Measurements from ENCODE around the gene KEAP1.

Gene KEAP1

DNA sequence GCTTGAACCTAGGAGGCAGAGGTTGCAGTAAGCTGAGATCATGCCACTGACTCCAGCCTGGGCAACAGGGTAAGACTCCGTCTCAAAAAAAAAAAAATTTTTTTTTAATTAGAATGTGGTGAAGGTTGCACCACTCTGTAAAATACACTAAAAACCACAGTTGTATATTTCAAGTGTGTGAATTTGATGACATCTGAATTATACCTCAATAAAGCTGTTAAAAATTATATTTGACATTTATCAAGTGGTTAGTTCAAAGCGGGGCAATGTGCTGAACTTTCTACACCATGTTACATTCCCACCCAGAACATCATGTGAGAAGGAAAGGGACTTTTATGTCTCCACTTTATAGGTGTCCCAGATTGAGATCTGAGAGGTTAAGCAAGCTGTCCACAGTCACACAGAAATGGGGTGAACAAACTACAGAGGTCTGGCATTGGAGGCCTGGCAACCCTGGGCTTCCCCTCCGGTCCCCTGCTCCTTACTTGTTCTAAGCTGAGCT lies 20.0 kb upstream of the KEAP1 start:
- DNase-seq (ENCODE audit: low spot score): no peak

GRCh38 chr19:10521461-10522171 lies 18.5 kb upstream of the KEAP1 start:
- DNase-seq (ENCODE audit: low spot score): no peak

DNA sequence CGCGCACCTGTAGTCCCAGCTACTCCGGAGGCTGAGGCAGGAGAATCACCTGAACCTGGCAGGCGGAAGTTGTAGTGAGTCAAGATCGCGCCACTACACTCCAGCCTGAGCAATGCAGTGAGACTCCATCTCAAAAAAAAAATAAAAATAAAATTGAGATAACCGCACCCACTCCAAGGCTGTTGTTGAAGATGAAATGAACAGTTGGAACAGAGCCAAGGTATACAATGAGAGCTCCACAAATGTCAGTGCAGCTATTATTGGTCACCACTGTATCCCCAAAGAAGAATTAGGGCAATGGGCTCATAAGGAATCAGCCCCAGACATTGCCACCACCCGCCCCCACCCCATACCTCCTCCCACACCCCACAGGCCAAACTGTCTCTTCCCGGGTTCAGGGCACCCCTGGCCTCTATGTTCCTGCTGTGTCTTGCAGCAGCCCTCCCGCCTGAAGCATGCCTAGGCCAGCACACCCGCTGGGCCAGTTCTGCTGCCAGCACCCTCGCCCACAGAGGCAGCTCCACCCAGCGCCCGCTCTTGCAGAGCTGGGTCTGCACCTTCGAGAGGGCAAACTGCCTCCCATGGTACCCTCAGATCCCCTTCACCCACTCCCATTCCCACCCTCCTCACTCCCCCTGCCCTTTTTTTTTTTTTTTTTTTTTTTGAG lies 17.6 kb upstream of the KEAP1 start:
- DNase-seq (ENCODE audit: low spot score): no peak

DNA sequence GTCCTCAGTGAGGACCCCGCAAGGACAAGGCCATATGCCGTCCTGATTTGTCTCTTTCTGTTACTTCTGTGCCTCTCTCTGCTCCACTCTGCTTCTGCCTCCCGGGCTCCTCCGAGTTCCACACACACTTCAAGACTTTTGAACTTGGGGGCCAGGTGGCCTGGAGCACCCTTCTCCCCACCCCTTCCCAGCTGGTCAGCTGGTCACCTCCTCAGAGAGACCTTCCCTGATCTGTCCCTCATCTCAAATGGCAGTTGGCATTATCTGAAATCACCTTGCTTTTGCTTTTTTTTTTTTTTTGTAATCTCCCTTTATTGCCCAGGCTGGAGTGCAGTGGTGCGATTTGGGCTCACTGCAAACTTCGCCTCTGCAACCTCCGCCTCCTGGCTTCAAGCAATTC lies 16.3 kb upstream of the KEAP1 start:
- no peak for DNase-seq (ENCODE audit: low spot score)

DNA sequence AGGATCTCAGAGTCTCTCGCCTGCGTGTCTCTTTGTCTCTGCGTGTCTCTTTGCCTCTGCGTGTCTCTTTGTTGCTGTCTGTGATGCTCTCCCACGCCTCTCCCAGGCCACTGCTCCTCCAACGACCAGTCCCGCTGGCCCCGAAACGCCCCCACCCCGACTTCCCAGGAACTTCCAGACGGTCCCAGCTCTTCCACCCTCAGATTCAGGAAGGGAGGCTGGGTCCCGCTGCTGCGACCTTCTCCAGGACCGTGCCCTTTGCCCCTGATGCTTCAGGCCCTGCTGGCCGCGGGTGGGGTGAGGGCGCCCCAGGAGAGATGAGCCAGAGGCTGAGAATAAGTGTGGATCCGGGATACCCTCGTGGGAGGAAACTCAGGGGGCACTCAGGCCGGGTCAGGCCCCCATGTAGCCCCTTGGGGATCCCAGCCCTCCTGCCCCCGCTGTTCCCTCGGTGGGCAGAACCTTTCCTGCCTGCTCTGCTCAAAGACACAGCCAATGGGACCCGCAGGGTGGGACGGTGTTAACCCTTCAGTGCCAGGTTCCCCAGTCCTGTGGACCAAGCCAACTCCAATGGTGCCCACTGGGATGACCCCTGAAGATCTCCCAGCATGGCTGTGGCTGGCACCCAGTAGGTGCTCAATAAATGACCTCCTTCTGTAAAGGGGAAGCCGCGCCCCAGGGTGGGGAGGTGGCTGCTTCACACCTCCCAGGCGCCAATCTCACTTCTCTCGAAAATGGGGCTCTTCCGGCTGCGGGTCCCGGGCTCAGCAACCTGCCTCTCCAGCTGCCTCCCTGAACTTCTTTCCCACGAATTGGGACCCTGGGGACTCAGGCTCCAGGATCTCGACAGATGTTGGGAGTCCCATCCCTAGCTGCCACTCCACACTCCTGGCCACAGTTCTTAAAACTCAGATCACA lies 15.5 kb upstream of the KEAP1 start:
- no peak for DNase-seq (ENCODE audit: low spot score)

DNA sequence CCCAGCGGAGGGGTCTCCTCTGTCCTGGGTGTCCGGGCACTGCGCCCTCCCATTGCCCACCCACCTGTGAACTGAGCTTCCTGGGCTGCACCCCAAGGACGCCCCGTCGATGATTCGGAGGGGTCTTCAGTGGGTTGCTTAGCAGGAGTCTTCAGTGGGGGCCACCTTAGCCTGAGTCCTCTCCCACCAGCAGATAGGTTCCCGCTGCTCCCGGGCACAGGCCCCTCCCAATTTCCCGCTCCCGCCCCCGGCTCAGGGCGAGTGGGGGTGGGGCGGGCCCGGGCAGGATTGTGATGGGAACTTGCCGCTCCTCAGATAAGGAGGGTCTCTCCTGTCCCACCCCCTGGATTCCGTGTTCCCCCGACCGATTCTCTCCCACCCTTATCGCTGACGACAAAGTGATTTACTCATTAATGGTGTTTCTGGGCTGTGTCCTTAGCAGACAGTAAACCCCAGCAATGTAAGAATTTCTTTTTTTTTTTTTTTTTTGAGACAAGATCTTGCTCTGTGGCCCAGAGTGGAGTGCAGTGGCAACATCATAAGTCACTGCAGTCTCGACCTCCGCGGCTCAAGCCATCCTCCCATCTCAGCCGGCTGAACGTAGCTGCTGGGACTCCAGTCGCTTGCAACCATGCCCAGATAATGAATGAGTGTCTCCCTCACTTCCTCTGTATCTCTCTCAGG lies 14.7 kb upstream of the KEAP1 start:
- peak; percentile 13 for DNase-seq (ENCODE audit: low spot score)

- DNase-seq (ENCODE audit: low spot score): no peak
Observed at GRCh38 chr19:10517361-10517759, 14.2 kb upstream of the KEAP1 start, which contains the start of gene S1PR5. Gene S1PR5, minus strand, starts transcription at chr19:10517447. Its CDS starts 2,436 bp downstream, at chr19:10515011.

- DNase-seq (ENCODE audit: low spot score): no peak
Observed at GRCh38 chr19:10516671-10517286, 13.6 kb upstream of the KEAP1 start.

DNA sequence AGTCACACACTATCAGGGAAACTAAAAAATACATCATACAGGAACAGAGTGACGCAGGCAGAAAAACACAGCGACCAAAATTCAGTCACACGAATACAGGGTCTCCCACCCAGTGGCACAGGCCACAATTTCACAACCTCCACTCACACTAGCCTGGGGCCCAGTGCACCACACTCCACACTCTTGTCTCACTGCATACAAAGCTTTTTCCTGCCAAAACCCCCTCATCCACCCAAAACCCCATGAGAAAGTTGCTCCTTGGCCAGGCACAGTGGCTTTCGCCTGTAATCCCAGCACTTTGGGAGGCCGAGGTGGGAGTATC lies 12.9 kb upstream of the KEAP1 start:
- no peak for DNase-seq (ENCODE audit: low spot score)

- no peak for DNase-seq (ENCODE audit: low spot score)
Observed at GRCh38 chr19:10514211-10515145, 11.3 kb upstream of the KEAP1 start.

DNA sequence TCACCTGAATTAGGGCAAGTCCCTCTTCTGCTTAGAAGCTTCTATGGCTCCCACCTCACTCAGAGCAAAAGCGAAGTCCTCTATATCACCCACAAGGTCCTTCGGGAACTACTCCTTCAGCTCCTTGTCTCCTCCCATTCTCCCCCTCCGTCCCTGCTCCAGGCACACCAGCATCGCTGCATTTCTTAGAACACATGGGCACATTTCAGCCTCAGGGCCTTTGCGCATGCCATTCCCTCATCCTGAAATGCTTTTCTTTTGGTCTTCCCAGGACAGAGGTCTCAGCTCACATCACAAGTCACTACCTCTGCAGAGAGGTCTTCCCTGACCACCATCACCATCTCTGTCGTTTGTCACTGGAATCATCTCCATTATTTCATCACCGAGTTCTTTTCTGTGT lies 10.1 kb upstream of the KEAP1 start:
- DNase-seq (ENCODE audit: low spot score): no peak

DNA sequence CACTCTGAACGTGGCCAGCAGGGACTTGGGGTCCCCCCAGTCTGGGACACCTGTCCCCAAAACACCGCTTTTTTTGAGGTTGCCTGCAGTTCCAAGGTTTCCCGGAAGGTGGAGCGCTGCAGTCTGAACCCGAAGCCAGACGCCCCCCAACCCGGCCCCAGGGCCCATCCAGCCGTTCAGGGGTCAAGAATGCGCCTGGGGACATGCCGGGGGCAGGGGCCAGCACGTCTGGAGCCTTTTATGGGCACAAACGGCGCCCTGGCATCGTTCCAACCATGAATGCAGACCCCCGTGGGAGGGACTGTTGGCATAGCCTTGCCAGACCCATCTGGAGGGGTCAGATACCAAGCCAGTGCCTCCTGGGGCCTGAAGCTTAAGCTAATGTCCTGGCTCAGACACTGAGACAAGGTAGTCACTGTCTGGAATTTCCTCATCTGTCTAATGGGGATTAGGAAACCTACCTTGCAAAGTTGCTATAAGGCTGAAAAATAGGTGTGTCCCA lies 7.2 kb upstream of the KEAP1 start:
- DNase-seq (ENCODE audit: low spot score): peak; percentile 45

GRCh38 chr19:10508707-10509106 lies 5.6 kb upstream of the KEAP1 start:
- peak; percentile 28 for DNase-seq (ENCODE audit: low spot score)

DNA sequence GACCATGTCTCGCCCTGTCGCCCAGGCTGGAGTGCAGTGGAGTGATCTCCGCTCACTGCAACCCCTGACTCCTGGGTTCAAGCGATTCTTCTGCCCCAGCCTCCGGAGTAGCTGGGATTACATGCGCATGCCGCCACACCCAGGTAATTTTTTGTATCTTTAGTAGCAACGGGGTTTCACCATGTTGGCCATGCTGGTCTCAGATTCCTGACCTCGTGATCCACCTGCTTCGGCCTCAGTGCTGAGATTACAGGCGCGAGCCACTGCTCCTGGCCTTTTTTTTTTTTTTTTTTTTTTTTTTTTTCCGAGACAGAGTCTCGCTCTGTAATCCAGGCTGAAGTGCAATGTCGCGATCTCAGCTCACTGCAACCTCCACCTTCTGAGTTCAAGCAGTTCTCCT lies 4.9 kb upstream of the KEAP1 start:
- no peak for DNase-seq (ENCODE audit: low spot score)

- DNase-seq (ENCODE audit: low spot score): peak; percentile 62
Observed at GRCh38 chr19:10505583-10506229, 2.5 kb upstream of the KEAP1 start.

- DNase-seq (ENCODE audit: low spot score): peak; percentile 94
Observed at GRCh38 chr19:10502524-10503001, 593 bp downstream of the KEAP1 start.

DNA sequence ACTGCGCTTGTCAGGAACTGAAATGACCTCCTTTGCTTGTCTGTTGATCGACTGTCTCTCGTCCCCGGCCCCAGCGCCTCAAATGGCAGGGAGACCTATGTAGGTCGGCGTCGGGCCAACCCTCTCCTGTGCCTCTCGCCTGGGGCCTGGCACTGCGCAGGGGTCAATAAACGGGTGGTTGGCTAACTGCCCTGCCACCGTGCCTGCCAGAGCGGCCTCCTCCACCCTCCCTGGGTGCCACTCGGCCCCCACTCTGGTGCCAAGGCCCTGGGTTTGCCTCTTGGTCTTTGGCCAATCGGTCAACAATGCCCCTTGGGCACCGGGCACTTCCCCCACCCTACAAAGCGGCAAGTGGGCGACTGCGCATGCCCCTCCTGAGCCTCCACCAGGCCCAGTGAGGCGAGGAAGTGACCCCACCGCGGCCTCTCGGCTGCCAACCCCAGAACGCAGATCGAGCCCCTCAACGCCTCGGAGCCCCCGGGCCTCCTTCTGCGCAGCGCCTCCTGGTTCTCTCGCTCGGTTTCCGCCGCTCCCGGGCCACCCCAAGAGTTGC lies 1.1 kb downstream of the KEAP1 start:
- peak; percentile 69 for DNase-seq (ENCODE audit: low spot score)

GRCh38 chr19:10500247-10500592 lies 2.9 kb downstream of the KEAP1 start:
- no peak for DNase-seq (ENCODE audit: low spot score)

- DNase-seq (ENCODE audit: low spot score): no peak
Observed at GRCh38 chr19:10499550-10500246, 3.5 kb downstream of the KEAP1 start.
